ENCODE measurements around the gene SGSM1. TPM values are rescaled to one million over a fixed set of nuclear protein-coding genes. Genes with fewer than 3 reads are reported as not detected.

The SGSM1 gene
- total and polyA plus RNA-seq, 9 of the 15 experiments (the other 6 are each of a cell fraction or from before 2014, with no cell fraction given), result not detected

DNA sequence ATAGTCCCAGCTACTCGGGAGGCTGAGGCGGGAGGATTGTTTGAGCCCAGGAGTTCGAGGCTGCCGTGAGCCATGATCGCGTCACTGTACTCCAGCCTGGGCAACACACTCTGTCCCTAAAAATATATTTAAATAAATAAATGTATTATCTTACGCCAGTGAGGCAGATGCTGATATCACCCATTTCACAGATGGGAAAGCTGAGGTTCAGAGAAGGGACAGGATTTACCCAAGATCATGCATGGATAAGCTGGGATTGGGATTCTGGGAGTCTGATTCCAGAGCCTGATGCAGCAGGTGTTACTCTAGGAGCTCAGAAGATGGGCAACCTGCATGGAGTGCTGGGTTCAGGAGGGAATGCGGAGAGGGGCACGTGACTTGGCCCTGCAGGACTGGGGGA lies 17.8 kb downstream of the SGSM1 start:
- no peak for FAIRE-seq
- Histone ChIP-seq H3K4me3 (no peak overlapping the region), H2AFZ (ENCODE audit: low read depth, low read length) (no peak overlapping the region), H3K9ac (ENCODE audit: insufficient read depth in 1 of 2, low read depth in 2 of 2, low read length in 2 of 2) (no peak overlapping the region), H4K20me1 (replicated peaks; ENCODE audit: control insufficient read depth, insufficient read depth, low read length) (no peaks in the 10 kb centered on the region), H3K9me1 (ENCODE audit: control insufficient read depth, insufficient read depth, low read length) (no peaks in the 10 kb centered on the region), H3K4me1 (replicated peaks in 1 of 2; ENCODE audit: control insufficient read depth in 2 of 2, insufficient read depth in 2 of 2, low read length in 2 of 2) (no peaks in the 10 kb centered on the region), H3K36me3 (ENCODE audit: control insufficient read depth, insufficient read depth, low read length) (no peaks in the 10 kb centered on the region), H3K27ac (ENCODE audit: extremely low read depth, low read depth, low read length) (no peak overlapping the region), H3K4me2 (ENCODE audit: insufficient read depth, low read length) (no peak overlapping the region), H3K9me3 (replicated peaks; ENCODE audit: control insufficient read depth, insufficient read depth, low read depth, low read length) (no peaks in the 10 kb centered on the region), H3K27me3 (ENCODE audit: control insufficient read depth in 2 of 2, insufficient read depth in 2 of 2, low read length in 2 of 2) (peaks cover 0 to 30% of the 10 kb centered on the region in 2 experiments; a peak in 2 of 5 replicates), H3K79me2 (ENCODE audit: control insufficient read depth, insufficient read depth, low read length) (no peaks in the 10 kb centered on the region)
- in situ Hi-C loops (cut with MboI), result no loop called here
- CTCF ChIA-PET (ENCODE audit: low intra/inter-chr PET ratio), result no interaction called here
- intact Hi-C loops (cut with micrococcal nuclease), result no loop called here
- ATAC-seq, result no peak
- POLR2A ChIA-PET, result interaction anchor here (0.7 kb wide), 1 partner anchor 87 kb away, joined by 3 read pairs; no protein-coding TSS in a partner anchor
- WGBS (ENCODE audit: insufficient coverage, low coverage, missing lambda C conversion rate), result 13% methylated on average over 5 of the region's 9 CpGs
- TF ChIP-seq RBM25 (IDR thresholded peaks at IDR 0.05; ENCODE audit: low read depth, low read length, severe bottlenecking) (peak; percentile 57), HDAC8 (tag; IDR thresholded peaks at IDR 0.05) (no peak), POLR2B (IDR thresholded peaks at IDR 0.05; ENCODE audit: low read depth, partially characterized antibody) (no peak), BCOR (IDR thresholded peaks at IDR 0.05) (peak; percentile 43), ZNF175 (CRISPR knock-in tag; IDR thresholded peaks at IDR 0.05; ENCODE audit: low read depth) (no peak), TCFL5 (CRISPR knock-in tag; conservative IDR thresholded peaks at IDR 0.05) (no peak), NR3C1 (CRISPR knock-in tag; IDR thresholded peaks at IDR 0.05) (no peak), ZNF165 (CRISPR knock-in tag; IDR thresholded peaks at IDR 0.05; ENCODE audit: borderline replicate concordance) (no peak)
- TF ChIP-seq, protein P1, sequence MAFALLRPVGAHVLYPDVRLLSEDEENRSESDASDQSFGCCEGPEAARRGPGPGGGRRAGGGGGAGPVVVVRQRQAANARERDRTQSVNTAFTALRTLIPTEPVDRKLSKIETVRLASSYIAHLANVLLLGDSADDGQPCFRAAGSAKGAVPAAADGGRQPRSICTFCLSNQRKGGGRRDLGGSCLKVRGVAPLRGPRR (CRISPR knock-in tag; IDR thresholded peaks at IDR 0.05), result no peak
- TF ChIP-seq, protein P2, sequence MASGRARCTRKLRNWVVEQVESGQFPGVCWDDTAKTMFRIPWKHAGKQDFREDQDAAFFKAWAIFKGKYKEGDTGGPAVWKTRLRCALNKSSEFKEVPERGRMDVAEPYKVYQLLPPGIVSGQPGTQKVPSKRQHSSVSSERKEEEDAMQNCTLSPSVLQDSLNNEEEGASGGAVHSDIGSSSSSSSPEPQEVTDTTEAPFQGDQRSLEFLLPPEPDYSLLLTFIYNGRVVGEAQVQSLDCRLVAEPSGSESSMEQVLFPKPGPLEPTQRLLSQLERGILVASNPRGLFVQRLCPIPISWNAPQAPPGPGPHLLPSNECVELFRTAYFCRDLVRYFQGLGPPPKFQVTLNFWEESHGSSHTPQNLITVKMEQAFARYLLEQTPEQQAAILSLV (tag; IDR thresholded peaks at IDR 0.05), result no peak
- DNase-seq (ENCODE audit: extremely low read depth in 1 of 4, low spot score in 3 of 4), result no peak
- no TSS peak for BruUV-seq (replicated peaks)
